ENCODE measurements around the gene CFAP91.

The CFAP91 gene

GRCh38 chr3:119745942-119746341, 43.1 kb downstream of the CFAP91 start:
- no peak for DNase-seq

- no peak for DNase-seq
Observed at GRCh38 chr3:119746423-119746822, 43.6 kb downstream of the CFAP91 start.

- no peak for DNase-seq
Observed at GRCh38 chr3:119747357-119747756, 44.5 kb downstream of the CFAP91 start.

- DNase-seq = no peak
Observed at GRCh38 chr3:119748991-119749390, 46.2 kb downstream of the CFAP91 start.

- DNase-seq = no peak
Observed at GRCh38 chr3:119751423-119751822, 48.6 kb downstream of the CFAP91 start.
